ENCODE data around the gene CREB3L1.

Gene CREB3L1

GRCh38 chr11:46315033-46315738 is 37.7 kb downstream of the CREB3L1 start:
- Histone ChIP-seq H3K9me3 (ENCODE audit: control insufficient read depth, insufficient read depth, low read depth, low read length) (no peaks in the 10 kb centered on the region), H3K9ac (ENCODE audit: low read length) (no peak overlapping the region), H3K27ac (ENCODE audit: low read depth, low read length) (no peak overlapping the region), H3K4me3 (ENCODE audit: low read depth, low read length) (no peak overlapping the region), H3K4me1 (ENCODE audit: control insufficient read depth, insufficient read depth, low read length) (peaks cover 7% of the 10 kb centered on the region; the same call in 1 of the 2 replicates), H3K36me3 (ENCODE audit: control insufficient read depth, insufficient read depth, low read length) (peaks cover 17% of the 10 kb centered on the region; the same call in 1 of the 2 replicates), H3K27me3 (ENCODE audit: control insufficient read depth, insufficient read depth, low read length) (no peaks in the 10 kb centered on the region)

GRCh38 chr11:46315783-46316563 is 38.5 kb downstream of the CREB3L1 start:
- Histone ChIP-seq H3K4me3 (ENCODE audit: low read depth, low read length) (no peak overlapping the region), H3K36me3 (ENCODE audit: control insufficient read depth, insufficient read depth, low read length) (peaks cover 17% of the 10 kb centered on the region; the same call in 1 of the 2 replicates), H3K9ac (ENCODE audit: low read length) (no peak overlapping the region), H3K4me1 (ENCODE audit: control insufficient read depth, insufficient read depth, low read length) (peaks cover 7% of the 10 kb centered on the region; the same call in 1 of the 2 replicates), H3K27ac (ENCODE audit: low read depth, low read length) (no peak overlapping the region), H3K9me3 (ENCODE audit: control insufficient read depth, insufficient read depth, low read depth, low read length) (no peaks in the 10 kb centered on the region), H3K27me3 (ENCODE audit: control insufficient read depth, insufficient read depth, low read length) (no peaks in the 10 kb centered on the region)

DNA sequence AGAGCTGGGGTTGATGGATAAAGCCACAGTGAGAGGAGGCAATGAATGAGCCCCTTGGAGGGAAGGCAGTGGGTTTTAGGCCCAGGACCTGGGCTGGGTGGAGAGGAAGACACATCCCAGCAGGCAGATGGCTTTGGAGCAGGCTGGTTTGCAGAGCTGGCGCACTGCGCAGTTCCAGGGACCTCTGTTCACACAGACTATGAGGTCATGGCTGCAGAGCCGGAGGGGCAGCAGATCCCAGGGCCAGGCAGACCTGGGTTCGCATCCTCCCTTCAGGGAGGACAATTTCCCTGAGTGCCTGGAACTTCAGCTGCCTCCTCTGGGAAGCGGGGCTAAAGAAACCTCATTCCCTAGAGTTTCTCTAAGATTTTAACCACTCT is 41.6 kb downstream of the CREB3L1 start:
- Histone ChIP-seq H3K36me3 (ENCODE audit: control insufficient read depth, insufficient read depth, low read length) (peaks cover 13% of the 10 kb centered on the region; the same call in 1 of the 2 replicates), H3K9me3 (ENCODE audit: control insufficient read depth, insufficient read depth, low read depth, low read length) (no peaks in the 10 kb centered on the region), H3K27me3 (ENCODE audit: control insufficient read depth, insufficient read depth, low read length) (no peaks in the 10 kb centered on the region), H3K9ac (ENCODE audit: low read length) (no peak overlapping the region), H3K27ac (ENCODE audit: low read depth, low read length) (no peak overlapping the region), H3K4me1 (ENCODE audit: control insufficient read depth, insufficient read depth, low read length) (peaks cover 7% of the 10 kb centered on the region; the same call in 1 of the 2 replicates), H3K4me3 (ENCODE audit: low read depth, low read length) (no peak overlapping the region)

- Histone ChIP-seq H3K36me3 (ENCODE audit: control insufficient read depth, insufficient read depth, low read length) (peaks cover 13% of the 10 kb centered on the region; the same call in 1 of the 2 replicates), H3K27ac (ENCODE audit: low read depth, low read length) (no peak overlapping the region), H3K4me1 (ENCODE audit: control insufficient read depth, insufficient read depth, low read length) (peaks cover 7% of the 10 kb centered on the region; the same call in 1 of the 2 replicates), H3K27me3 (ENCODE audit: control insufficient read depth, insufficient read depth, low read length) (no peaks in the 10 kb centered on the region), H3K4me3 (ENCODE audit: low read depth, low read length) (no peak overlapping the region), H3K9ac (ENCODE audit: low read length) (no peak overlapping the region), H3K9me3 (ENCODE audit: control insufficient read depth, insufficient read depth, low read depth, low read length) (no peaks in the 10 kb centered on the region)
Observed at GRCh38 chr11:46321757-46322156, 44.3 kb downstream of the CREB3L1 start.

- Histone ChIP-seq H3K27me3 (ENCODE audit: control insufficient read depth, insufficient read depth, low read length) (no peaks in the 10 kb centered on the region), H3K27ac (ENCODE audit: low read depth, low read length) (no peak overlapping the region), H3K9ac (ENCODE audit: low read length) (no peak overlapping the region), H3K9me3 (ENCODE audit: control insufficient read depth, insufficient read depth, low read depth, low read length) (no peaks in the 10 kb centered on the region), H3K36me3 (ENCODE audit: control insufficient read depth, insufficient read depth, low read length) (peaks cover 9% of the 10 kb centered on the region; the same call in 1 of the 2 replicates), H3K4me3 (ENCODE audit: low read depth, low read length) (no peak overlapping the region), H3K4me1 (ENCODE audit: control insufficient read depth, insufficient read depth, low read length) (peaks cover 7% of the 10 kb centered on the region; the same call in 1 of the 2 replicates)
Observed at GRCh38 chr11:46322759-46323158, 45.3 kb downstream of the CREB3L1 start.

GRCh38 chr11:46326813-46327416 is 49.5 kb downstream of the CREB3L1 start:
- no peaks in the 10 kb centered on the region for H3K36me3 ChIP-seq (ENCODE audit: control insufficient read depth, insufficient read depth, low read length)
- peaks cover 17% of the 10 kb centered on the region for H3K4me1 ChIP-seq (ENCODE audit: control insufficient read depth, insufficient read depth, low read length)
- H3K4me3 ChIP-seq (ENCODE audit: low read depth, low read length): no peak overlapping the region
- no peak overlapping the region for H3K9ac ChIP-seq (ENCODE audit: low read length)
- H3K27ac ChIP-seq (ENCODE audit: low read depth, low read length): no peak overlapping the region
- H3K9me3 ChIP-seq (ENCODE audit: control insufficient read depth, insufficient read depth, low read depth, low read length): no peaks in the 10 kb centered on the region
- peaks cover 27% of the 10 kb centered on the region for H3K27me3 ChIP-seq (ENCODE audit: control insufficient read depth, insufficient read depth, low read length)

GRCh38 chr11:46327829-46328228 is 50.4 kb downstream of the CREB3L1 start:
- H3K27me3 ChIP-seq (ENCODE audit: control insufficient read depth, insufficient read depth, low read length): peaks cover 36% of the 10 kb centered on the region

DNA sequence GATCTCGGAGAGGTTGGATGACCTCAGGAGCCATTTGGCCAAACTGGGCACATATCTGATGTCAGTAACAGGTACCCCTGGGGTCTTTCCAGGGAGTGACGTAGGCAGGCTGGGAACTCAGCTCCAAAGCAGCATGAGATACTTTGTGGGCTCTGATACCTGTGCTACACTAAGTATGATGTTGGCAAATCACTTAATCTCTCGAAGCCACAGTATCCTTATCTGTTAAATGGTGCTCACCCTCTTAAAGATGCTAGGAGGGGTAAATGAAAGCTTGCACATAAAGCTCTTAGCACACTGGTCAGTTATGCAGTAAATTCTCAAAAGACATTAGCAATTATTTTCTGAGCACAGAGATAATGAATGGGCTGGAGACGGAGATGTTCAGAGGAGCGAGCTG is 52.7 kb downstream of the CREB3L1 start:
- H3K4me1 ChIP-seq (ENCODE audit: control insufficient read depth, insufficient read depth, low read length): peaks cover 28% of the 10 kb centered on the region
- H3K27ac ChIP-seq (ENCODE audit: low read depth, low read length): no peak overlapping the region
- H3K9ac ChIP-seq (ENCODE audit: low read length): no peak overlapping the region
- no peak overlapping the region for H3K4me3 ChIP-seq (ENCODE audit: low read depth, low read length)
- no peaks in the 10 kb centered on the region for H3K36me3 ChIP-seq (ENCODE audit: control insufficient read depth, insufficient read depth, low read length)
- H3K27me3 ChIP-seq (ENCODE audit: control insufficient read depth, insufficient read depth, low read length): peaks cover 59% of the 10 kb centered on the region
- H3K9me3 ChIP-seq (ENCODE audit: control insufficient read depth, insufficient read depth, low read depth, low read length): no peaks in the 10 kb centered on the region

More at GRCh38 chr11:46327829-46328228, 50.4 kb downstream of the CREB3L1 start:
- Histone ChIP-seq H3K27ac (ENCODE audit: low read depth, low read length) (no peak overlapping the region), H3K4me1 (ENCODE audit: control insufficient read depth, insufficient read depth, low read length) (peaks cover 22% of the 10 kb centered on the region), H3K9me3 (ENCODE audit: control insufficient read depth, insufficient read depth, low read depth, low read length) (no peaks in the 10 kb centered on the region), H3K4me3 (ENCODE audit: low read depth, low read length) (no peak overlapping the region), H3K9ac (ENCODE audit: low read length) (no peak overlapping the region), H3K36me3 (ENCODE audit: control insufficient read depth, insufficient read depth, low read length) (no peaks in the 10 kb centered on the region)

GRCh38 chr11:46330563-46331281 is 53.3 kb downstream of the CREB3L1 start:
- Histone ChIP-seq H3K9me3 (ENCODE audit: control insufficient read depth, insufficient read depth, low read depth, low read length) (no peaks in the 10 kb centered on the region), H3K27me3 (ENCODE audit: control insufficient read depth, insufficient read depth, low read length) (peaks cover 63% of the 10 kb centered on the region), H3K4me3 (ENCODE audit: low read depth, low read length) (no peak overlapping the region), H3K36me3 (ENCODE audit: control insufficient read depth, insufficient read depth, low read length) (no peaks in the 10 kb centered on the region), H3K9ac (ENCODE audit: low read length) (no peak overlapping the region), H3K27ac (ENCODE audit: low read depth, low read length) (no peak overlapping the region), H3K4me1 (ENCODE audit: control insufficient read depth, insufficient read depth, low read length) (peaks cover 33% of the 10 kb centered on the region)

GRCh38 chr11:46331282-46331984 is 54.0 kb downstream of the CREB3L1 start:
- no peak overlapping the region for H3K4me3 ChIP-seq (ENCODE audit: low read depth, low read length)
- H3K9ac ChIP-seq (ENCODE audit: low read length): no peak overlapping the region
- no peaks in the 10 kb centered on the region for H3K36me3 ChIP-seq (ENCODE audit: control insufficient read depth, insufficient read depth, low read length)
- H3K27ac ChIP-seq (ENCODE audit: low read depth, low read length): no peak overlapping the region
- H3K9me3 ChIP-seq (ENCODE audit: control insufficient read depth, insufficient read depth, low read depth, low read length): no peaks in the 10 kb centered on the region
- peaks cover 66% of the 10 kb centered on the region for H3K27me3 ChIP-seq (ENCODE audit: control insufficient read depth, insufficient read depth, low read length)
- peaks cover 40% of the 10 kb centered on the region for H3K4me1 ChIP-seq (ENCODE audit: control insufficient read depth, insufficient read depth, low read length)

Measured in HUES6 (cell line).